Erythroblast (primary cell): ENCODE data around the gene SLC7A5.

Experiments
- GATA1 ChIP-seq: IDR thresholded peaks from 2 replicates; pipeline ENCODE4 v1.6.1; 2011; ENCODE audit warnings: low read depth, mild to moderate bottlenecking, control low read depth, low read length, moderate library complexity
- POLR2A ChIP-seq: IDR thresholded peaks from 2 replicates; pipeline ENCODE4 v1.6.1; 2011; ENCODE audit warnings: mild to moderate bottlenecking, low read length

DNA sequence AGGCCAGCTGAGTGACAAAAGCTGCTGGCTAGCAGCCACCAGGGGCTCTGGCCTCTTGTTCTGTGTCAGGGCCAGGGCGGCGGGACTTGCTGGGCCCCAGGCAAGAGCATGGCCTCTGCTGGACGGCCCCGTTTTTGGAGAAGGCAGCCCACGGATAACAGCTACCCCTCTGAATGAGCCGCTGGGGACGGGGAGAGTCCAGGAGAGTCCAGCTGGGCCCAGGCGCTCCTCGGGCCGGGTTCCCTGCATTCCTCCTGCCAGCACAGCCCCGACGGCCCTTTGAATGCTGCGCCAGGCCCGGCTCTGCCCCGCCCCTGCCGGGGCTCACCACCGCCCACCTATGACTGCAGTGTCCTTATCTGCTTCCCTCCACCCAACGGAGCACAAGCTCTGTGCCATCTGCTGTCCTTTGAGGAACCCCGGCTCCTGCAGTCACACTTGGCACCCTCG lies 33.4 kb downstream of the SLC7A5 start:
- TF ChIP-seq POLR2A (no peak), GATA1 (no peak)
